SU-DHL-6 (cell line): Measurements from ENCODE around the gene COQ8B.

ENCODE experiments used
- CTCF ChIP-seq: fragments of 200-600 bp; sonication (generic); IDR thresholded peaks from one replicate; pipeline ENCODE4 v1.5.1; 2017; ENCODE audit warnings: antibody characterized with exemption, mild to moderate bottlenecking, low read length, moderate library complexity; ENCODE audit not compliant: insufficient read depth, poor library complexity, severe bottlenecking
- EZH2phosphoT487 ChIP-seq: fragments of 200-600 bp; sonication (generic), shearing (Covaris generic); conservative IDR thresholded peaks from 2 replicates; pipeline ENCODE4 v1.6.1; 2018; ENCODE audit warnings: mild to moderate bottlenecking, antibody characterized with exemption, low read length, moderate library complexity, mixed read lengths

DNA sequence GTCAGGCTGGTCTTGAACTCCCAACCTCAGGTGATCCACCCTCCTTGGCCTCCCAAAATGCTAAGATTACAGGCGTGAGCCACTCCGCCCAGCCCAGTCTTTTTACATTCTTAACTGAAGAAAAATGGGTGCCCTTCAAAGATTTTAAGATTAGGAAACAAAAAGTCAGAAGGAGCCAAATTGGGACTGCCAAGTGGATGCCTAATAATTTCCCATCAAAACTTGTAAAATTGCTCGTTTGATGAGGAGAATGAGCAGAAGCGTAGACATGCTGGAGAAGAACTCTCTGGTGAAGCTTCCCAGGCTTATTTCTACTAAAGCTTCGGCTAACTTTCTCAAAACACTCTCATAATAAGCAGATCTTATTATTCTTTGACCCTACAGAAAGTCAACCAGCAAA is 57.6 kb downstream of the COQ8B start:
- no peak for TF ChIP-seq CTCF
- TF ChIP-seq EZH2phosphoT487 = no peak
